CD14-positive monocyte (primary cell): ENCODE measurements around the gene IL16. TPM values are rescaled to one million over a fixed set of nuclear protein-coding genes. Genes with fewer than 3 reads are reported as not detected.
A peak's percentile ranks its signal among the peaks of the same experiment; 100 is the strongest.
"Not testable (repeated sequence)": the region's sequence is repeated elsewhere in the genome, so short reads cannot be mapped to it uniquely, and the experiment has no call there.

Source experiments
- DNase-seq, 3 donors: peaks; one replicate each; pipeline ENCODE4 v3.0.0-alpha.2; 2011 to 2022
- H2AFZ ChIP-seq: 2 replicates; pipeline ENCODE4 v1.6.0; 2012; ENCODE audit warnings: mild to moderate bottlenecking, low read depth, low read length, inconsistent platforms; ENCODE audit not compliant: insufficient read depth, poor library complexity, severe bottlenecking
- H3K27ac ChIP-seq, 2 donors: 1 replicate in 1 of 2; 2 replicates in 1 of 2; pipeline ENCODE4 v1.5.1; 2012 to 2013; ENCODE audit warnings: low read length in 2 of 2, control low read depth in 1 of 2, inconsistent platforms in 1 of 2, low read depth in 1 of 2, mild to moderate bottlenecking in 1 of 2
- H3K27me3 ChIP-seq, 2 donors: one replicate each; pipeline versions ENCODE4 v1.6.0 to v1.6.1; 2011 to 2013; ENCODE audit warnings: low read length in 2 of 2; ENCODE audit not compliant: control insufficient read depth in 2 of 2, insufficient read depth in 2 of 2
- H3K36me3 ChIP-seq, 2 donors: replicated peaks in 1 of 2; 1 replicate in 1 of 2; 2 replicates in 1 of 2; pipeline versions ENCODE4 v1.5.1 to v1.6.1; 2012 to 2013; ENCODE audit warnings: low read length in 2 of 2, control low read depth in 1 of 2, inconsistent platforms in 1 of 2, mild to moderate bottlenecking in 1 of 2; ENCODE audit not compliant: insufficient read depth in 2 of 2, control insufficient read depth in 1 of 2
- H3K4me1 ChIP-seq, 2 donors: 1 replicate in 1 of 2; 2 replicates in 1 of 2; pipeline versions ENCODE4 v1.5.1 to v1.6.1; 2012 to 2013; ENCODE audit warnings: low read length in 2 of 2, control low read depth in 1 of 2, inconsistent platforms in 1 of 2, mild to moderate bottlenecking in 1 of 2, moderate library complexity in 1 of 2; ENCODE audit not compliant: insufficient read depth in 2 of 2, control insufficient read depth in 1 of 2
- H3K4me2 ChIP-seq: replicated peaks from 2 replicates; pipeline ENCODE3; 2012; ENCODE audit warnings: low read length, moderate library complexity, mild to moderate bottlenecking; ENCODE audit not compliant: poor library complexity, severe bottlenecking; ENCODE audit errors: extremely low read depth
- H3K4me3 ChIP-seq, 3 experiments: fragments of 200-600 bp in 1 of 3; sonication (generic) in 1 of 3; replicated peaks in 1 of 3; 1 replicate in 2 of 3; 2 replicates in 1 of 3; pipeline ENCODE4 v1.5.1; 2011 to 2013; ENCODE audit warnings: low read length in 3 of 3, mild to moderate bottlenecking in 3 of 3, control low read depth in 2 of 3, low read depth in 2 of 3, inconsistent platforms in 1 of 3, moderate library complexity in 1 of 3
- H3K79me2 ChIP-seq: 2 replicates; pipeline ENCODE4 v1.6.0; 2012; ENCODE audit warnings: mild to moderate bottlenecking, control low read depth, inconsistent platforms, low read length, moderate library complexity; ENCODE audit not compliant: insufficient read depth
- H3K9ac ChIP-seq: 2 replicates; pipeline ENCODE4 v1.6.0; 2017; ENCODE audit warnings: low read length, mild to moderate bottlenecking; ENCODE audit not compliant: insufficient read depth, poor library complexity, severe bottlenecking
- H3K9me3 ChIP-seq, 2 donors: replicated peaks in 1 of 2; 1 replicate in 1 of 2; 2 replicates in 1 of 2; pipeline versions ENCODE4 v1.5.1 to v1.6.1; 2012 to 2013; ENCODE audit warnings: low read length in 2 of 2, control low read depth in 1 of 2; ENCODE audit not compliant: control insufficient read depth in 1 of 2, insufficient read depth in 1 of 2
- H4K20me1 ChIP-seq: 2 replicates; pipeline ENCODE4 v1.6.0; 2012; ENCODE audit warnings: mild to moderate bottlenecking, low read length, control low read depth, moderate library complexity; ENCODE audit not compliant: insufficient read depth
- H3K27ac Mint-ChIP-seq, 7 donors: one replicate each; pipeline ENCODE4 v1.8.0; 2020; ENCODE audit warnings: mild to moderate bottlenecking in 7 of 7, mixed read lengths in 7 of 7, moderate library complexity in 6 of 7, inconsistent platforms in 2 of 7
- H3K27me3 Mint-ChIP-seq, 3 donors: one replicate each; pipeline ENCODE4 v1.8.0; 2021 to 2022; ENCODE audit warnings: low read depth in 3 of 3, mild to moderate bottlenecking in 3 of 3, mixed read lengths in 3 of 3, moderate library complexity in 3 of 3, inconsistent platforms in 1 of 3
- H3K36me3 Mint-ChIP-seq, 2 donors: one replicate each; pipeline ENCODE4 v1.8.0; 2020; ENCODE audit warnings: mixed read lengths in 2 of 2, inconsistent platforms in 1 of 2, mild to moderate bottlenecking in 1 of 2
- H3K4me1 Mint-ChIP-seq: one replicate; pipeline ENCODE4 v1.8.0; 2020; ENCODE audit warnings: mild to moderate bottlenecking, mixed read lengths
- H3K4me3 Mint-ChIP-seq, 2 donors: one replicate each; pipeline ENCODE4 v1.8.0; 2020; ENCODE audit warnings: mild to moderate bottlenecking in 2 of 2, mixed read lengths in 2 of 2, moderate library complexity in 1 of 2
- H3K9me3 Mint-ChIP-seq, 7 donors: one replicate each; pipeline ENCODE4 v1.8.0; 2020 to 2022; ENCODE audit warnings: mixed read lengths in 7 of 7, mild to moderate bottlenecking in 6 of 7, moderate library complexity in 6 of 7, inconsistent platforms in 2 of 7
- WGBS: methylation state at CpG from one replicate; pipeline ENCODE4 v1.1.5; 2013; ENCODE audit warnings: missing lambda C conversion rate; ENCODE audit not compliant: insufficient coverage; 5-methylcytosine and 5-hydroxymethylcytosine counted together
- intact Hi-C, 2 donors: fragments of 100-400 bp; cut with micrococcal nuclease; formaldehyde crosslinking; loops; one replicate each; pipeline versions ENCODE4 v1.15.0 to v1.15.1; 2023
- polyA plus RNA-seq, 3 donors: library from polyadenylated mRNA; depleted of rRNA in 1 of 3; unstranded in 2 of 3; stranded (reverse) in 1 of 3; fragments of 300-500 nt in 2 of 3; fragments of >200 nt in 1 of 3; fragmentation: Illumina TruSeq in 2 of 3; gene quantifications; 1 replicate in 2 of 3; 2 replicates in 1 of 3; pipeline ENCODE4 v1.2.3, GENCODE V29; 2012 to 2021
- TF ChIP-seq, protein P1 (sequence below): fragments of 200-600 bp; IDR thresholded peaks from one replicate; pipeline ENCODE4 v1.8.0; 2022; ENCODE audit warnings: antibody characterized with exemption, mild to moderate bottlenecking

IL16 gene
- polyA plus RNA-seq, 3 donors = 64.8 to 95.1 (median 71.5) TPM

DNA sequence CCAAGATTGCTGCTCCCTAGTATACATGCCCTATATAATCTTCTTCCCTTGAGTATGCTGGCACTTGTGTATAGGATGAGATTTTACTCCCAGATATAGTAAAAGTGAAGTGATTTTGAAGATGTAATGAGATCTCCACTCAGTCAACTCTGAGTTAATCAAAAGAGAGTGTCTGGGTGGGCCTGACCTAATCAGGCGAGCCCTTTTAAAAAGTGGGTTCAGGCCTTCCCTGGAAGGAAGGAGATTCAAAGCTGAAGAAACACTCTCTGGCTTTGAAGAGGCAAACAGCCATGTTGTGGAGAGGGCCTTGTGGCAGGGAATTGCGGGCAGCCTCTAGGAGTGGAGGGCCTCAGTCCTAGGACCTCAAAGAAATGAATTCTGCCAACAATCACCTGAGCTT lies 132.8 kb downstream of the IL16 start:
- H3K79me2 ChIP-seq = no peaks in the 10 kb centered on the region
- peaks cover 4 to 5% of the 10 kb centered on the region in 2 donors for H3K4me1 ChIP-seq
- DNase-seq = no peak
- no peaks in the 10 kb centered on the region for H4K20me1 ChIP-seq
- peaks cover 14% of the 10 kb centered on the region for H3K4me1 Mint-ChIP-seq
- H3K27ac ChIP-seq = no peak overlapping the region
- H3K9ac ChIP-seq = no peak overlapping the region
- H3K36me3 Mint-ChIP-seq = no peaks in the 10 kb centered on the region
- no peak overlapping the region for H3K27ac Mint-ChIP-seq
- no peak overlapping the region for H3K4me3 Mint-ChIP-seq
- no peak overlapping the region for H3K4me2 ChIP-seq
- H2AFZ ChIP-seq = no peak overlapping the region
- no peak overlapping the region for H3K4me3 ChIP-seq
- no peaks in the 10 kb centered on the region for H3K36me3 ChIP-seq
- peaks cover 0 to 3% (median 0%) of the 10 kb centered on the region in 7 donors for H3K9me3 Mint-ChIP-seq
- H3K27me3 Mint-ChIP-seq = peaks cover 2 to 6% (median 3%) of the 10 kb centered on the region in 3 donors
- TF ChIP-seq, protein P1, sequence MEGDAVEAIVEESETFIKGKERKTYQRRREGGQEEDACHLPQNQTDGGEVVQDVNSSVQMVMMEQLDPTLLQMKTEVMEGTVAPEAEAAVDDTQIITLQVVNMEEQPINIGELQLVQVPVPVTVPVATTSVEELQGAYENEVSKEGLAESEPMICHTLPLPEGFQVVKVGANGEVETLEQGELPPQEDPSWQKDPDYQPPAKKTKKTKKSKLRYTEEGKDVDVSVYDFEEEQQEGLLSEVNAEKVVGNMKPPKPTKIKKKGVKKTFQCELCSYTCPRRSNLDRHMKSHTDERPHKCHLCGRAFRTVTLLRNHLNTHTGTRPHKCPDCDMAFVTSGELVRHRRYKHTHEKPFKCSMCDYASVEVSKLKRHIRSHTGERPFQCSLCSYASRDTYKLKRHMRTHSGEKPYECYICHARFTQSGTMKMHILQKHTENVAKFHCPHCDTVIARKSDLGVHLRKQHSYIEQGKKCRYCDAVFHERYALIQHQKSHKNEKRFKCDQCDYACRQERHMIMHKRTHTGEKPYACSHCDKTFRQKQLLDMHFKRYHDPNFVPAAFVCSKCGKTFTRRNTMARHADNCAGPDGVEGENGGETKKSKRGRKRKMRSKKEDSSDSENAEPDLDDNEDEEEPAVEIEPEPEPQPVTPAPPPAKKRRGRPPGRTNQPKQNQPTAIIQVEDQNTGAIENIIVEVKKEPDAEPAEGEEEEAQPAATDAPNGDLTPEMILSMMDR = no peak
- intact Hi-C loops = no loop called here
- H3K27me3 ChIP-seq = no peaks in the 10 kb centered on the region
- WGBS = 90% methylated on average over 2 of the region's 2 CpGs
- H3K9me3 ChIP-seq = no peaks in the 10 kb centered on the region

DNA sequence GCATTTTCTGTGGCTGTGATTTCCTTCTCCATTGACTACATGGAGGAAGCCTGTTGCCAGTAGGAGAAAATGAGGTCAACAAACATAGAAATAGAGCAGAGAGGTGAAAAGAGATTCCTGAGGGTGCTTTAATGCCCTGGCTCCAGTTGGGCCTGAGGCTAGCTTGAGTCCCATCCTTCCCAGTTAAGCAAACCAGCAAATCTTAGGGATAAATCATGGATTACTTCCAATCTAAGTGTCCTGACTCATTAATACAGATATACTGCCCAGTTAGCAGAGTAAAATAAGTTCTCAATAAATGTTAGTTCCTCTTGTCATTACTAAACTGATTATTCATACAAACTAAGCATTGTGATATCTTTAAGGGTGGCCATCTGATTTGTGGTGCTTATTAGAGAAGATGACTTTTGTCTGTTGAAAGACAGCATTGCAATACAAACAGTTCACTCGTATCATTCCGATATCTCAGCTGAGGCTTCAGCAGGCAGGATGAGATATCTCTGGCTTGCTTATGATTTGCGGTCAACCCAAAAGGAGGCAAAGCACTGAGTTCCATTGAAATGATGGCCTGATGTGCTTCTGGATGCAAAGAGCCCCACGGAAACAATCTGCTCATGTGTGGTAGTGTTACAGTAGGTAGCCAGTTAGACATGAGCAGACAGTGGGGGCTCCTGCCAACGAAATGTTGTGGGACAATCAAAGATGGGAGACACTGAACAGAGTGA lies 133.8 kb downstream of the IL16 start:
- Histone ChIP-seq H3K36me3 (no peaks in the 10 kb centered on the region), H3K4me3 (no peak overlapping the region), H3K79me2 (no peaks in the 10 kb centered on the region), H2AFZ (no peak overlapping the region), H3K9ac (no peak overlapping the region), H3K4me2 (no peak overlapping the region), H3K9me3 (no peaks in the 10 kb centered on the region), H4K20me1 (no peaks in the 10 kb centered on the region), H3K4me1 (no peaks in the 10 kb centered on the region), H3K27ac (no peak overlapping the region), H3K27me3 (no peaks in the 10 kb centered on the region)
- H3K4me1 Mint-ChIP-seq = peaks cover 9% of the 10 kb centered on the region
- H3K27me3 Mint-ChIP-seq = peaks cover 0 to 3% (median 1%) of the 10 kb centered on the region in 3 donors
- no peaks in the 10 kb centered on the region for H3K36me3 Mint-ChIP-seq
- H3K27ac Mint-ChIP-seq = peak overlapping the region in 1 of 7 donors; percentile 25
- WGBS = 86% methylated on average over 5 of the region's 5 CpGs
- DNase-seq = no peak
- TF ChIP-seq, protein P1 = no peak
- H3K4me3 Mint-ChIP-seq = no peak overlapping the region
- peaks cover 0 to 3% (median 0%) of the 10 kb centered on the region in 7 donors for H3K9me3 Mint-ChIP-seq
- intact Hi-C loops = loop anchor here in 1 of 2 donors (5.0 kb wide), 1 partner anchor 33 kb away; no protein-coding TSS in a partner anchor

DNA sequence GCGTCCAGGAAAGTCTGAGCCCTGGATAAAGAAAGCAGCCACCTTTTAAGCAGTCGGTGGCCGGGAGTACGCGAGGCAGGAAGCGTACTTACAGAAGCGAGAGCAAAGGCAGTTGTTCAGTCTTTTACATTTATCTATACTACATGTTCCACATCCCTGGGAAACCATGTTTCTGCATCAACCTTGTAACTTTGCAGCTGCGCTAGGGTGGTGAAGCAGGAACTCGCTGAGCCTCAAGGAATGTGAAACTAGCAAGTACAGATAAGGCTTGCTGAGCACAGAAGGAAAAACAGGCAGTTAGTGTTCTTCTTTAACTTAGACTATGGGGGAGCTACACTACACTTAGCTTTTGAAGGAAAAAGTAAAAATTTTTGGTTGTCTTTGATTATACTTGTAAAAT lies 134.5 kb downstream of the IL16 start:
- H2AFZ ChIP-seq, H3K9me3 ChIP-seq, H3K9me3 Mint-ChIP-seq, H3K36me3 Mint-ChIP-seq, H3K27ac Mint-ChIP-seq, H3K36me3 ChIP-seq, H3K27me3 ChIP-seq, H3K27ac ChIP-seq, H3K4me1 Mint-ChIP-seq, H3K27me3 Mint-ChIP-seq, H3K4me1 ChIP-seq, DNase-seq, H3K4me3 ChIP-seq, H4K20me1 ChIP-seq, H3K4me2 ChIP-seq, H3K79me2 ChIP-seq, H3K9ac ChIP-seq: not testable (repeated sequence)
- peak overlapping the region in 1 of 2 donors; percentile 50 for H3K4me3 Mint-ChIP-seq
- intact Hi-C loops = loop anchor here in 1 of 2 donors (5.0 kb wide), 1 partner anchor 34 kb away; no protein-coding TSS in a partner anchor
- 17% methylated on average over 9 of the region's 9 CpGs for WGBS
